Astrocyte of the hippocampus (primary cell): ENCODE measurements around the gene SMIM31.

Experiments
- DNase-seq: peaks from one replicate; pipeline ENCODE4 v3.0.0; 2011; ENCODE audit warnings: low read depth, low spot score

SMIM31 gene

GRCh38 chr4:164753873-164754488 is at the start of gene SMIM31:
SMIM31 (plus strand) TSS chr4:164754131; CDS start chr4:164770444, 16,313 bp downstream.
- no peak for DNase-seq

GRCh38 chr4:164706675-164707074 is 47.3 kb upstream of the SMIM31 start:
- DNase-seq = peak; percentile 1

- DNase-seq = peak; percentile 3
Observed at GRCh38 chr4:164716901-164717300, 37.0 kb upstream of the SMIM31 start.

- no peak for DNase-seq
Observed at GRCh38 chr4:164718827-164719226, 35.1 kb upstream of the SMIM31 start.

- no peak for DNase-seq
Observed at GRCh38 chr4:164725066-164725465, 28.9 kb upstream of the SMIM31 start.

- DNase-seq = no peak
Observed at GRCh38 chr4:164730705-164731393, 23.1 kb upstream of the SMIM31 start.

- DNase-seq = peak; percentile 79
Observed at GRCh38 chr4:164731827-164732474, 22.0 kb upstream of the SMIM31 start.

GRCh38 chr4:164734484-164734883 is 19.4 kb upstream of the SMIM31 start:
- no peak for DNase-seq

- DNase-seq = peak; percentile 31
Observed at GRCh38 chr4:164748375-164748774, 5.6 kb upstream of the SMIM31 start.

- DNase-seq = no peak
Observed at GRCh38 chr4:164755432-164755831, 1.5 kb downstream of the SMIM31 start.

- no peak for DNase-seq
Observed at GRCh38 chr4:164756686-164757085, 2.8 kb downstream of the SMIM31 start.

- DNase-seq = no peak
Observed at GRCh38 chr4:164761241-164761640, 7.3 kb downstream of the SMIM31 start.

- no peak for DNase-seq
Observed at GRCh38 chr4:164761746-164762275, 7.9 kb downstream of the SMIM31 start.

- no peak for DNase-seq
Observed at GRCh38 chr4:164765096-164765495, 11.2 kb downstream of the SMIM31 start.

- no peak for DNase-seq
Observed at GRCh38 chr4:164765833-164766232, 11.9 kb downstream of the SMIM31 start.

GRCh38 chr4:164768516-164768915 is 14.6 kb downstream of the SMIM31 start:
- DNase-seq = peak; percentile 20

GRCh38 chr4:164770010-164770724 is 16.2 kb downstream of the SMIM31 start:
- no peak for DNase-seq

GRCh38 chr4:164771088-164771487 is 17.2 kb downstream of the SMIM31 start:
- no peak for DNase-seq

- DNase-seq = no peak
Observed at GRCh38 chr4:164772076-164772475, 18.1 kb downstream of the SMIM31 start.

- DNase-seq = peak; percentile 56
Observed at GRCh38 chr4:164779080-164779479, 25.1 kb downstream of the SMIM31 start.

GRCh38 chr4:164779811-164780216 is 25.9 kb downstream of the SMIM31 start:
- peak; percentile 80 for DNase-seq

GRCh38 chr4:164780839-164781238 is 26.9 kb downstream of the SMIM31 start:
- DNase-seq = no peak
